GM15510 (cell line): ENCODE results near the gene TM2D3.

Experiments
- POLR2A ChIP-seq: IDR thresholded peaks from 3 replicates; pipeline ENCODE4 v1.6.1; 2011; ENCODE audit warnings: borderline replicate concordance; ENCODE audit not compliant: insufficient read length; ENCODE audit errors: extremely low read depth

The TM2D3 gene

GRCh38 chr15:101669744-101670143, 17.6 kb upstream of the TM2D3 start:
- no peak for TF ChIP-seq POLR2A

- no peak for TF ChIP-seq POLR2A
Measured at GRCh38 chr15:101667881-101668280, 15.7 kb upstream of the TM2D3 start.

GRCh38 chr15:101664303-101664913, 12.2 kb upstream of the TM2D3 start:
- TF ChIP-seq POLR2A: no peak

- TF ChIP-seq POLR2A: no peak
Measured at GRCh38 chr15:101662203-101662602, 10.0 kb upstream of the TM2D3 start.

- no peak for TF ChIP-seq POLR2A
Measured at GRCh38 chr15:101660005-101660404, 7.8 kb upstream of the TM2D3 start.

GRCh38 chr15:101657968-101658784, 6.0 kb upstream of the TM2D3 start:
- no peak for TF ChIP-seq POLR2A

GRCh38 chr15:101657171-101657570, 5.0 kb upstream of the TM2D3 start:
- no peak for TF ChIP-seq POLR2A

GRCh38 chr15:101654171-101654570, 2.0 kb upstream of the TM2D3 start:
- no peak for TF ChIP-seq POLR2A

GRCh38 chr15:101652786-101653430, 727 bp upstream of the TM2D3 start:
- TF ChIP-seq POLR2A: no peak

GRCh38 chr15:101651554-101652097, 555 bp downstream of the TM2D3 start:
- TF ChIP-seq POLR2A: no peak

GRCh38 chr15:101650145-101650544, 2.0 kb downstream of the TM2D3 start:
- TF ChIP-seq POLR2A: no peak

- no peak for TF ChIP-seq POLR2A
Measured at GRCh38 chr15:101648356-101648755, 3.8 kb downstream of the TM2D3 start.

GRCh38 chr15:101647251-101647650, 4.9 kb downstream of the TM2D3 start:
- TF ChIP-seq POLR2A: no peak

- no peak for TF ChIP-seq POLR2A
Measured at GRCh38 chr15:101646672-101647071, 5.5 kb downstream of the TM2D3 start.

- no peak for TF ChIP-seq POLR2A
Measured at GRCh38 chr15:101642361-101642760, 9.8 kb downstream of the TM2D3 start.

GRCh38 chr15:101641894-101642293, 10.3 kb downstream of the TM2D3 start:
- no peak for TF ChIP-seq POLR2A

GRCh38 chr15:101641129-101641764, 10.9 kb downstream of the TM2D3 start:
- no peak for TF ChIP-seq POLR2A
